Adrenal gland (tissue), 5 donors: ENCODE data around the gene JAM3.

Experiments used
- POLR2A ChIP-seq, 2 donors: fragments of 450-650 bp; IDR thresholded peaks; one replicate each; pipeline ENCODE4 v1.6.1; 2017; ENCODE audit warnings: antibody characterized with exemption in 2 of 2, mild to moderate bottlenecking in 2 of 2, moderate library complexity in 1 of 2
- TF ChIP-seq, protein P1 (sequence below), 6 experiments: fragments of 450-650 bp in 4 of 6; fragments of 200-600 bp in 2 of 6; sonication (generic) in 1 of 6; IDR thresholded peaks; 1 replicate in 5 of 6; 2 replicates in 1 of 6; pipeline versions ENCODE4 v1.5.1 to v1.8.0; 2016 to 2021; ENCODE audit warnings: antibody characterized with exemption in 6 of 6, mild to moderate bottlenecking in 2 of 6, moderate library complexity in 1 of 6
- donor health status: DM: no; HTN: no; CAD: no.

DNA sequence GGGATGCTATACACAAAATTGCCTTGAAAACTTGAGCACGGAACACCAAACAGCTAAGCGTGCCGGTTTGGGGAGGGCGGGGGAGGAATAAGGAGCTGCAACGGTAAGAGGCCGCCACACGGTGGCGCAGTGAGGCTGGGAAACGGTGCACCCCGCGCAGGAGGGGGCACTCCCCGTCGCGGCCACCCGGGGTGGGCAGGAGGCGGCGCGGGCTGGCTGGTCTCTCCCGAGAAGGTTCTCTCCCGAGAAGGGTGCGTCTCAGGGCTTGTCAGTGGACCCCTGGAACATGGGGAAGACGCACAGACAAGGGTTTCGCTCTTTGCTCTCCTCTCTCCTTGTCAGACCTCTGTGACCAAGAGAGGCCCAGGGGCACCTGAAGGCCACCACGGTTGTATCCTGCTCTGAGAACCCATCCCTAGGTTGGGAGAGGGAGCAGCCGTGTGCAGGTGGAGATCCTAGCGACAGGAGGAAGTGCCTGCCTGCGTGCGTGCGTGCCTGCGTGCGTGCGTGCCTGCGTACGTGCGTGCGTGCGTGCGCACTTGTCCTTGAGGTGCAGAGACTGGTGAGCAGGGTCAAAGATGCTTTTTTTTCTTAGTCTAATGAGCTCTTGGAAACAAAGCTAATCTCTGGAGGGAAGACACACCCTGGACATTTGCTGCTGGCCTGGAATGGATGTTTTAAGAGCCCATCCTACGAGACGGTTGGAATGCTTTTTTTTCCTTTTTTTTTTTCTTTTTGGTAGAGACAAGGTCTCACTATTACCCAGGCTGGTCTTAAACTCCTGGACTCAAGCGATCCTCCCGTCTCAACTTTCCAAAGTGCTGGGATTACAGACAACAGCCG, 18.1 kb upstream of the JAM3 start:
- TF ChIP-seq, protein P1, sequence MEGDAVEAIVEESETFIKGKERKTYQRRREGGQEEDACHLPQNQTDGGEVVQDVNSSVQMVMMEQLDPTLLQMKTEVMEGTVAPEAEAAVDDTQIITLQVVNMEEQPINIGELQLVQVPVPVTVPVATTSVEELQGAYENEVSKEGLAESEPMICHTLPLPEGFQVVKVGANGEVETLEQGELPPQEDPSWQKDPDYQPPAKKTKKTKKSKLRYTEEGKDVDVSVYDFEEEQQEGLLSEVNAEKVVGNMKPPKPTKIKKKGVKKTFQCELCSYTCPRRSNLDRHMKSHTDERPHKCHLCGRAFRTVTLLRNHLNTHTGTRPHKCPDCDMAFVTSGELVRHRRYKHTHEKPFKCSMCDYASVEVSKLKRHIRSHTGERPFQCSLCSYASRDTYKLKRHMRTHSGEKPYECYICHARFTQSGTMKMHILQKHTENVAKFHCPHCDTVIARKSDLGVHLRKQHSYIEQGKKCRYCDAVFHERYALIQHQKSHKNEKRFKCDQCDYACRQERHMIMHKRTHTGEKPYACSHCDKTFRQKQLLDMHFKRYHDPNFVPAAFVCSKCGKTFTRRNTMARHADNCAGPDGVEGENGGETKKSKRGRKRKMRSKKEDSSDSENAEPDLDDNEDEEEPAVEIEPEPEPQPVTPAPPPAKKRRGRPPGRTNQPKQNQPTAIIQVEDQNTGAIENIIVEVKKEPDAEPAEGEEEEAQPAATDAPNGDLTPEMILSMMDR (IDR thresholded peaks at IDR 0.05) = peak; percentile 87 to 98 (median 96)
- peak in 1 of 2 donors; percentile 55 for TF ChIP-seq POLR2A (IDR thresholded peaks at IDR 0.05)
